ENCODE results near the gene IGFBP5.

- TF ChIP-seq CTCF (IDR thresholded peaks at IDR 0.05) = no peak
- no peak for TF ChIP-seq USF2 (IDR thresholded peaks at IDR 0.05; ENCODE audit: borderline replicate concordance, low read depth, low read length)
- no peak for TF ChIP-seq EP300 (IDR thresholded peaks at IDR 0.05; ENCODE audit: borderline replicate concordance in 1 of 2, low read depth in 1 of 2, low read length in 1 of 2)
- no peak for TF ChIP-seq MAX (IDR thresholded peaks at IDR 0.05; ENCODE audit: low read depth)
- no peak for TF ChIP-seq TAF1 (IDR thresholded peaks at IDR 0.05; ENCODE audit: borderline replicate concordance, low read depth, low read length)
These were observed 47.2 kb downstream of the IGFBP5 start for GRCh38 chr2:216648105-216648504.
